ENCODE results near the gene ELMOD3.
"Not testable (repeated sequence)": the region's sequence is repeated elsewhere in the genome, so short reads cannot be mapped to it uniquely, and the experiment has no call there.

Gene ELMOD3

GRCh38 chr2:85377083-85377482, 22.5 kb downstream of the ELMOD3 start:
- no peak for DNase-seq

GRCh38 chr2:85378257-85378656, 23.7 kb downstream of the ELMOD3 start:
- DNase-seq: no peak

- no peak for DNase-seq
Measured at GRCh38 chr2:85380048-85380447, 25.5 kb downstream of the ELMOD3 start.

- not testable (repeated sequence) for DNase-seq
Measured at GRCh38 chr2:85383151-85383550, 28.6 kb downstream of the ELMOD3 start.

- no peak for DNase-seq
Measured at GRCh38 chr2:85383850-85384249, 29.3 kb downstream of the ELMOD3 start.

GRCh38 chr2:85385746-85386145, 31.2 kb downstream of the ELMOD3 start:
- no peak for DNase-seq

GRCh38 chr2:85387754-85388153, 33.2 kb downstream of the ELMOD3 start:
- DNase-seq: no peak

GRCh38 chr2:85388878-85389538, 34.4 kb downstream of the ELMOD3 start:
- no peak for DNase-seq

GRCh38 chr2:85390941-85391669, 36.5 kb downstream of the ELMOD3 start:
- no peak for DNase-seq

- DNase-seq: no peak
Measured at GRCh38 chr2:85393836-85394235, 39.3 kb downstream of the ELMOD3 start.

GRCh38 chr2:85394261-85394681, 39.7 kb downstream of the ELMOD3 start:
- DNase-seq: no peak

- no peak for DNase-seq
Measured at GRCh38 chr2:85394976-85395375, 40.4 kb downstream of the ELMOD3 start.

GRCh38 chr2:85395912-85396475, 41.4 kb downstream of the ELMOD3 start:
- no peak for DNase-seq

GRCh38 chr2:85396531-85397470, 42.2 kb downstream of the ELMOD3 start:
- DNase-seq: no peak

- no peak for DNase-seq
Measured at GRCh38 chr2:85397925-85398331, 43.4 kb downstream of the ELMOD3 start.

GRCh38 chr2:85398426-85399182, 44.0 kb downstream of the ELMOD3 start:
- no peak for DNase-seq

GRCh38 chr2:85399183-85399455, 44.5 kb downstream of the ELMOD3 start:
- DNase-seq: no peak

- DNase-seq: no peak
Measured at GRCh38 chr2:85400023-85400422, 45.5 kb downstream of the ELMOD3 start.

- no peak for DNase-seq
Measured at GRCh38 chr2:85400541-85401463, 46.2 kb downstream of the ELMOD3 start.

GRCh38 chr2:85401464-85401805, 46.9 kb downstream of the ELMOD3 start:
- no peak for DNase-seq

- DNase-seq: peak; percentile 42
Measured at GRCh38 chr2:85401844-85402243, 47.3 kb downstream of the ELMOD3 start.

Data from GDM1 (cell line).